Measurements from ENCODE around the gene CCNJL.

GRCh38 chr5:160311491-160312133, 752 bp downstream of the CCNJL start:
- TF ChIP-seq CTCF (IDR thresholded peaks at IDR 0.05) (no peak), ZFX (IDR thresholded peaks at IDR 0.05; ENCODE audit: borderline replicate concordance) (no peak)

Data from 22Rv1 (cell line).